Endothelial cell of umbilical vein (primary cell): ENCODE measurements around the gene SLC16A8. TPM values are rescaled to one million over a fixed set of nuclear protein-coding genes. Genes with fewer than 3 reads are reported as not detected.

Source experiments
- BruUV-seq: library from RNA; stranded (reverse); fragments of 400-500 nt; replicated peaks from 2 replicates; lab custom pipeline; 2021; lab: Mats Ljungman, UMichigan
- CTCF ChIA-PET: fragments of 300-600, 350-600 bp; sonication (Branson Sonifier 250); formaldehyde crosslinking; loops from one replicate; lab custom pipeline; 2021; ENCODE audit warnings: antibody characterized with exemption, inconsistent platforms; lab: Charles Lee
- POLR2A ChIA-PET: fragments of 300-600, 350-600 bp; sonication (Branson Sonifier 250); formaldehyde crosslinking; loops from one replicate; lab custom pipeline; 2021; ENCODE audit warnings: antibody characterized with exemption, inconsistent platforms; lab: Charles Lee
- DNase-seq: peaks from one replicate; pipeline ENCODE4 v3.0.0-alpha.2; 2011; ENCODE audit warnings: low read depth, low spot score
- FAIRE-seq: peaks from 2 replicates; lab custom pipeline; 2011; peaks lifted over from hg19 to GRCh38; lab: Jason Lieb, UNC
- H2AFZ ChIP-seq: 2 replicates; pipeline ENCODE4 v1.6.0; 2012; ENCODE audit warnings: low read depth, low read length, control low read depth, inconsistent platforms
- H3K27ac ChIP-seq: 2 replicates; pipeline ENCODE4 v1.5.1; 2011; ENCODE audit warnings: low read depth, mild to moderate bottlenecking, control low read depth, low read length, moderate library complexity; ENCODE audit not compliant: insufficient read depth
- H3K27me3 ChIP-seq, 2 experiments: 2 replicates each; pipeline versions ENCODE4 v1.6.0 to v1.6.1; 2011; ENCODE audit warnings: low read length in 2 of 2, mixed read lengths in 1 of 2; ENCODE audit not compliant: control insufficient read depth in 2 of 2, insufficient read depth in 2 of 2
- H3K36me3 ChIP-seq, 2 experiments: 2 replicates in 1 of 2; 3 replicates in 1 of 2; pipeline ENCODE4 v1.5.1; 2011; ENCODE audit warnings: low read length in 2 of 2, mild to moderate bottlenecking in 1 of 2, moderate library complexity in 1 of 2; ENCODE audit not compliant: control insufficient read depth in 2 of 2, insufficient read depth in 2 of 2; ENCODE audit errors: extremely low read depth in 1 of 2
- H3K4me1 ChIP-seq: 3 replicates; pipeline ENCODE4 v1.5.1; 2011; ENCODE audit warnings: mild to moderate bottlenecking, low read length; ENCODE audit not compliant: control insufficient read depth, insufficient read depth; ENCODE audit errors: extremely low read depth
- H3K4me2 ChIP-seq: 2 replicates; pipeline ENCODE4 v1.6.1; 2011; ENCODE audit warnings: low read length, control low read depth, mixed read lengths; ENCODE audit not compliant: insufficient read depth
- H3K4me3 ChIP-seq, 3 experiments: fragments of 200-600 bp in 1 of 3; sonication (generic), shearing (Covaris generic) in 1 of 3; replicated peaks in 1 of 3; 2 replicates each; pipeline ENCODE4 v1.5.1; 2011 to 2016; ENCODE audit warnings: control low read depth in 3 of 3, low read length in 3 of 3, mild to moderate bottlenecking in 2 of 3, inconsistent platforms in 1 of 3, low read depth in 1 of 3, moderate library complexity in 1 of 3; ENCODE audit not compliant: insufficient read depth in 1 of 3
- H3K79me2 ChIP-seq: 2 replicates; pipeline ENCODE4 v1.6.0; 2012; ENCODE audit warnings: low read length, inconsistent platforms; ENCODE audit not compliant: control insufficient read depth, insufficient read depth
- H3K9ac ChIP-seq: replicated peaks from 2 replicates; pipeline ENCODE3; 2011; ENCODE audit warnings: low read length, control low read depth; ENCODE audit not compliant: insufficient read depth; ENCODE audit errors: extremely low read depth
- H3K9me1 ChIP-seq: replicated peaks from 3 replicates; pipeline ENCODE4 v1.6.0; 2011; ENCODE audit warnings: mild to moderate bottlenecking, low read length; ENCODE audit not compliant: control insufficient read depth, insufficient read depth; ENCODE audit errors: extremely low read depth
- H3K9me3 ChIP-seq: replicated peaks from 2 replicates; pipeline ENCODE4 v1.5.1; 2012; ENCODE audit warnings: low read length, inconsistent platforms; ENCODE audit not compliant: control insufficient read depth, insufficient read depth
- H4K20me1 ChIP-seq: replicated peaks from 2 replicates; pipeline ENCODE3; 2011; ENCODE audit warnings: mild to moderate bottlenecking, low read length; ENCODE audit not compliant: control insufficient read depth, insufficient read depth; ENCODE audit errors: extremely low read depth
- EZH2 ChIP-seq: IDR thresholded peaks from 2 replicates; pipeline ENCODE4 v1.6.1; 2012; ENCODE audit warnings: borderline replicate concordance, low read depth, mild to moderate bottlenecking, moderate library complexity, low read length, inconsistent platforms; ENCODE audit not compliant: severe bottlenecking
- FOS ChIP-seq: IDR thresholded peaks from 2 replicates; pipeline ENCODE4 v1.6.1; 2011; ENCODE audit warnings: mild to moderate bottlenecking, low read length, moderate library complexity, borderline replicate concordance; ENCODE audit not compliant: insufficient read depth
- GATA2 ChIP-seq: IDR thresholded peaks from 2 replicates; pipeline ENCODE4 v1.7.0; 2011; ENCODE audit warnings: low read depth, mild to moderate bottlenecking, moderate library complexity, mixed read lengths, low read length; ENCODE audit not compliant: insufficient read length, insufficient read depth
- JUN ChIP-seq: IDR thresholded peaks from 2 replicates; pipeline ENCODE4 v1.6.1; 2011; ENCODE audit warnings: borderline replicate concordance, low read depth; ENCODE audit not compliant: insufficient read length, insufficient read depth
- MAX ChIP-seq: IDR thresholded peaks from 2 replicates; pipeline ENCODE4 v1.6.1; 2011; ENCODE audit not compliant: insufficient read depth, insufficient read length
- MYC ChIP-seq: IDR thresholded peaks from one replicate; pipeline ENCODE4 v1.6.1; 2011; ENCODE audit warnings: mild to moderate bottlenecking, low read depth, low read length
- POLR2AphosphoS5 ChIP-seq: IDR thresholded peaks from 2 replicates; pipeline ENCODE4 v1.6.1; 2012; ENCODE audit warnings: low read depth, mild to moderate bottlenecking, control low read depth, low read length, moderate library complexity; ENCODE audit not compliant: insufficient read depth
- dilution Hi-C: fragments of 300-500 bp; cut with MboI; formaldehyde crosslinking; loops from one replicate; pipeline ENCODE4 v1.15.0; 2019; ENCODE audit warnings: low sequenced_read_pairs; ENCODE audit not compliant: extremely low pct_ligation_motif_present
- intact Hi-C: fragments of 100-400 bp; cut with micrococcal nuclease; formaldehyde crosslinking; loops from one replicate; pipeline ENCODE4 v1.10.0; 2022
- polyA plus RNA-seq, 4 experiments: library from polyadenylated mRNA; depleted of rRNA in 3 of 4; stranded (reverse) in 3 of 4; unstranded in 1 of 4; fragments of >200 nt; gene quantifications; 2 replicates each; pipeline versions ENCODE4 v1.2.1 to v1.2.3, GENCODE V29; 2011 to 2012; ENCODE audit warnings: missing spikeins in 1 of 4
- total RNA-seq: library from RNA; stranded (reverse); gene quantifications from 2 replicates; pipeline ENCODE4 v1.2.3, GENCODE V29; 2021
- TF ChIP-seq, protein P1 (sequence below), 2 donors: IDR thresholded peaks; 1 replicate in 1 of 2; 2 replicates in 1 of 2; pipeline ENCODE4 v1.5.1; 2011; ENCODE audit warnings: low read length in 2 of 2, mild to moderate bottlenecking in 2 of 2, moderate library complexity in 2 of 2, control low read depth in 1 of 2, inconsistent platforms in 1 of 2, low read depth in 1 of 2; ENCODE audit not compliant: insufficient read depth in 1 of 2; ENCODE audit errors: extremely low read depth in 1 of 2

SLC16A8 gene
- total and polyA plus RNA-seq, 2 donors (not counting 3 experiments of a cell fraction or from before 2014, with no cell fraction given) = 0.14 TPM; not detected in 1

GRCh38 chr22:38126928-38127668 is 43.1 kb upstream of the SLC16A8 start:
- Histone ChIP-seq H3K79me2 (no peaks in the 10 kb centered on the region), H3K4me1 (no peaks in the 10 kb centered on the region), H3K9me1 (no peaks in the 10 kb centered on the region), H3K36me3 (no peaks in the 10 kb centered on the region), H3K4me2 (no peak overlapping the region), H3K9me3 (no peaks in the 10 kb centered on the region), H3K4me3 (no peak overlapping the region), H3K27ac (no peak overlapping the region), H2AFZ (no peak overlapping the region), H3K9ac (no peak overlapping the region), H4K20me1 (no peaks in the 10 kb centered on the region), H3K27me3 (no peaks in the 10 kb centered on the region)
- TF ChIP-seq POLR2AphosphoS5 = no peak
- no peak for TF ChIP-seq MYC
- no peak for TF ChIP-seq GATA2
- TF ChIP-seq EZH2 = no peak
- TF ChIP-seq FOS = no peak
- no peak for TF ChIP-seq MAX
- TF ChIP-seq, protein P1, sequence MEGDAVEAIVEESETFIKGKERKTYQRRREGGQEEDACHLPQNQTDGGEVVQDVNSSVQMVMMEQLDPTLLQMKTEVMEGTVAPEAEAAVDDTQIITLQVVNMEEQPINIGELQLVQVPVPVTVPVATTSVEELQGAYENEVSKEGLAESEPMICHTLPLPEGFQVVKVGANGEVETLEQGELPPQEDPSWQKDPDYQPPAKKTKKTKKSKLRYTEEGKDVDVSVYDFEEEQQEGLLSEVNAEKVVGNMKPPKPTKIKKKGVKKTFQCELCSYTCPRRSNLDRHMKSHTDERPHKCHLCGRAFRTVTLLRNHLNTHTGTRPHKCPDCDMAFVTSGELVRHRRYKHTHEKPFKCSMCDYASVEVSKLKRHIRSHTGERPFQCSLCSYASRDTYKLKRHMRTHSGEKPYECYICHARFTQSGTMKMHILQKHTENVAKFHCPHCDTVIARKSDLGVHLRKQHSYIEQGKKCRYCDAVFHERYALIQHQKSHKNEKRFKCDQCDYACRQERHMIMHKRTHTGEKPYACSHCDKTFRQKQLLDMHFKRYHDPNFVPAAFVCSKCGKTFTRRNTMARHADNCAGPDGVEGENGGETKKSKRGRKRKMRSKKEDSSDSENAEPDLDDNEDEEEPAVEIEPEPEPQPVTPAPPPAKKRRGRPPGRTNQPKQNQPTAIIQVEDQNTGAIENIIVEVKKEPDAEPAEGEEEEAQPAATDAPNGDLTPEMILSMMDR (IDR thresholded peaks at IDR 0.05; ENCODE audit: extremely low read depth in 1 of 2, insufficient read depth in 1 of 2, low read depth in 1 of 2, low read length in 2 of 2) = no peak
- no peak for TF ChIP-seq JUN
- DNase-seq = no peak
- dilution Hi-C loops = no loop called here
- ChIA-PET POLR2A (no interaction called here), CTCF (no interaction called here)
- no peak for FAIRE-seq
- no TSS peak for BruUV-seq
- intact Hi-C loops = no loop called here
